Esophagus squamous epithelium (tissue), 4 donors: ENCODE results near the gene CAMSAP3.

ENCODE experiments used
- CTCF ChIP-seq, 6 experiments: fragments of 450-650 bp in 4 of 6; fragments of 200-600 bp in 2 of 6; sonication (generic) in 2 of 6; IDR thresholded peaks; one replicate each; pipeline ENCODE4 v1.5.1; 2016 to 2019; ENCODE audit warnings: antibody characterized with exemption in 6 of 6, mild to moderate bottlenecking in 4 of 6, moderate library complexity in 4 of 6
- POLR2A ChIP-seq, 4 donors: fragments of 450-650 bp; IDR thresholded peaks; one replicate each; pipeline ENCODE4 v1.6.1; 2017; ENCODE audit warnings: antibody characterized with exemption in 4 of 4, mild to moderate bottlenecking in 4 of 4, moderate library complexity in 3 of 4

- TF ChIP-seq CTCF (IDR thresholded peaks at IDR 0.05) = no peak
- no peak for TF ChIP-seq POLR2A (IDR thresholded peaks at IDR 0.05)
Measured at GRCh38 chr19:7663706-7664105, 68.0 kb downstream of the CAMSAP3 start.
